ENCODE measurements around the gene RRP15. TPM values are rescaled to one million over a fixed set of nuclear protein-coding genes. Genes with fewer than 3 reads are reported as not detected.

The RRP15 gene
- polyA plus RNA-seq, 1 donor (not counting 4 experiments of a cell fraction or from before 2014, with no cell fraction given): 15.8 TPM

DNA sequence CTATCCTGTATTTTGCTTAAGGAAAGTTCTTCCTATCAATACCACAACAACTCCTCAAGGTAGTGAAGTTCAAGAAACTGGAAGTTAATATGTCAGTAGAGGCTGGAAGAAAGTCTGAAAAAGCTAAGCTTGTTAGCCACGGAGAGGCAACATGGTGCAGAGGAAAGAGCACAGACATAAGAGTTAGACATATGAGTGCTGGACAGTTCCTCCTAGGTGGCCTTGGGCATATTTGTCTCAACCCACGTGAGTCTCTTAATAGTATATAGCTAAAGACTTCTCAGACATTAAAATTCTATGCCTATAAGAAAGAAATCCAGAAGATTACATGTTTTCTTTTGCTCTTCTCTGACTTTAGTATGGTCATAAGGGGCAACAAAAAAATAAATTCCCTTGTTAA, 22.8 kb upstream of the RRP15 start:
- TF ChIP-seq EZH2 (IDR thresholded peaks at IDR 0.05; ENCODE audit: low read length): no peak
- Histone ChIP-seq H3K36me3 (ENCODE audit: control insufficient read depth in 2 of 2, extremely low read depth in 1 of 2, insufficient read depth in 2 of 2, low read length in 2 of 2) (no peaks in the 10 kb centered on the region), H3K27ac (ENCODE audit: control insufficient read depth, insufficient read depth, low read length) (no peak overlapping the region), H3K4me3 (ENCODE audit: control insufficient read depth in 2 of 3, extremely low read depth in 1 of 3, insufficient read depth in 2 of 3, low read depth in 1 of 3, low read length in 3 of 3) (no peak overlapping the region), H4K20me1 (ENCODE audit: control insufficient read depth, extremely low read depth, insufficient read depth, low read length) (no peaks in the 10 kb centered on the region), H2AFZ (ENCODE audit: control insufficient read depth, low read length) (no peak overlapping the region), H3K79me2 (ENCODE audit: control insufficient read depth, insufficient read depth, low read length) (no peaks in the 10 kb centered on the region), H3K9ac (ENCODE audit: control insufficient read depth, extremely low read depth, insufficient read depth, low read length) (no peak overlapping the region), H3K9me3 (ENCODE audit: control insufficient read depth, low read depth, low read length) (no peaks in the 10 kb centered on the region), H3K27me3 (ENCODE audit: control insufficient read depth, extremely low read depth, insufficient read depth, low read length) (peaks cover 3% of the 10 kb centered on the region), H3K4me2 (ENCODE audit: control insufficient read depth, extremely low read depth, insufficient read depth, low read depth, low read length) (no peak overlapping the region), H3K9me1 (ENCODE audit: control insufficient read depth, extremely low read depth, insufficient read depth, low read length) (no peaks in the 10 kb centered on the region), H3K4me1 (ENCODE audit: control insufficient read depth, extremely low read depth, insufficient read depth, low read length) (no peaks in the 10 kb centered on the region)
- dilution Hi-C loops (cut with MboI; ENCODE audit: extremely low pct_ligation_motif_present, low sequenced_read_pairs): no loop called here
- no peak for DNase-seq (ENCODE audit: low read depth, low spot score)
- no peak for FAIRE-seq

- no peak for DNase-seq (ENCODE audit: low read depth, low spot score)
- dilution Hi-C loops (cut with MboI; ENCODE audit: extremely low pct_ligation_motif_present, low sequenced_read_pairs): no loop called here
- no peak for FAIRE-seq
These were observed 18.7 kb upstream of the RRP15 start for GRCh38 chr1:218266356-218266755.

More at GRCh38 chr1:218266356-218266755, 18.7 kb upstream of the RRP15 start:
- Histone ChIP-seq H4K20me1 (ENCODE audit: control insufficient read depth, extremely low read depth, insufficient read depth, low read length) (no peaks in the 10 kb centered on the region), H3K4me1 (ENCODE audit: control insufficient read depth, extremely low read depth, insufficient read depth, low read length) (no peaks in the 10 kb centered on the region), H3K9me1 (ENCODE audit: control insufficient read depth, extremely low read depth, insufficient read depth, low read length) (no peaks in the 10 kb centered on the region), H3K36me3 (ENCODE audit: control insufficient read depth in 2 of 2, extremely low read depth in 1 of 2, insufficient read depth in 2 of 2, low read length in 2 of 2) (no peaks in the 10 kb centered on the region), H3K9ac (ENCODE audit: control insufficient read depth, extremely low read depth, insufficient read depth, low read length) (no peak overlapping the region), H3K27ac (ENCODE audit: control insufficient read depth, insufficient read depth, low read length) (no peak overlapping the region), H3K79me2 (ENCODE audit: control insufficient read depth, insufficient read depth, low read length) (no peaks in the 10 kb centered on the region), H3K27me3 (ENCODE audit: control insufficient read depth, extremely low read depth, insufficient read depth, low read length) (no peaks in the 10 kb centered on the region), H3K9me3 (ENCODE audit: control insufficient read depth, low read depth, low read length) (no peaks in the 10 kb centered on the region), H2AFZ (ENCODE audit: control insufficient read depth, low read length) (no peak overlapping the region), H3K4me3 (ENCODE audit: control insufficient read depth in 2 of 3, extremely low read depth in 1 of 3, insufficient read depth in 2 of 3, low read depth in 1 of 3, low read length in 3 of 3) (no peak overlapping the region), H3K4me2 (ENCODE audit: control insufficient read depth, extremely low read depth, insufficient read depth, low read depth, low read length) (no peak overlapping the region)
- no peak for TF ChIP-seq EZH2 (IDR thresholded peaks at IDR 0.05; ENCODE audit: low read length)
- TF ChIP-seq, protein P1, sequence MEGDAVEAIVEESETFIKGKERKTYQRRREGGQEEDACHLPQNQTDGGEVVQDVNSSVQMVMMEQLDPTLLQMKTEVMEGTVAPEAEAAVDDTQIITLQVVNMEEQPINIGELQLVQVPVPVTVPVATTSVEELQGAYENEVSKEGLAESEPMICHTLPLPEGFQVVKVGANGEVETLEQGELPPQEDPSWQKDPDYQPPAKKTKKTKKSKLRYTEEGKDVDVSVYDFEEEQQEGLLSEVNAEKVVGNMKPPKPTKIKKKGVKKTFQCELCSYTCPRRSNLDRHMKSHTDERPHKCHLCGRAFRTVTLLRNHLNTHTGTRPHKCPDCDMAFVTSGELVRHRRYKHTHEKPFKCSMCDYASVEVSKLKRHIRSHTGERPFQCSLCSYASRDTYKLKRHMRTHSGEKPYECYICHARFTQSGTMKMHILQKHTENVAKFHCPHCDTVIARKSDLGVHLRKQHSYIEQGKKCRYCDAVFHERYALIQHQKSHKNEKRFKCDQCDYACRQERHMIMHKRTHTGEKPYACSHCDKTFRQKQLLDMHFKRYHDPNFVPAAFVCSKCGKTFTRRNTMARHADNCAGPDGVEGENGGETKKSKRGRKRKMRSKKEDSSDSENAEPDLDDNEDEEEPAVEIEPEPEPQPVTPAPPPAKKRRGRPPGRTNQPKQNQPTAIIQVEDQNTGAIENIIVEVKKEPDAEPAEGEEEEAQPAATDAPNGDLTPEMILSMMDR (optimal IDR thresholded peaks at IDR 0.05 in 1 of 3, IDR thresholded peaks at IDR 0.05 in 1 of 3, conservative IDR thresholded peaks at IDR 0.05 in 1 of 3; ENCODE audit: extremely low read depth in 1 of 3, insufficient read depth in 2 of 3, low read length in 3 of 3): no peak

Measured in keratinocyte (primary cell).